NCI-H1048 (cell line): ENCODE measurements around the gene KHK.

Experiments used
- DNase-seq: peaks from one replicate; lab custom pipeline; 2025; lab: John Stamatoyannopoulos, UW

Gene KHK

DNA sequence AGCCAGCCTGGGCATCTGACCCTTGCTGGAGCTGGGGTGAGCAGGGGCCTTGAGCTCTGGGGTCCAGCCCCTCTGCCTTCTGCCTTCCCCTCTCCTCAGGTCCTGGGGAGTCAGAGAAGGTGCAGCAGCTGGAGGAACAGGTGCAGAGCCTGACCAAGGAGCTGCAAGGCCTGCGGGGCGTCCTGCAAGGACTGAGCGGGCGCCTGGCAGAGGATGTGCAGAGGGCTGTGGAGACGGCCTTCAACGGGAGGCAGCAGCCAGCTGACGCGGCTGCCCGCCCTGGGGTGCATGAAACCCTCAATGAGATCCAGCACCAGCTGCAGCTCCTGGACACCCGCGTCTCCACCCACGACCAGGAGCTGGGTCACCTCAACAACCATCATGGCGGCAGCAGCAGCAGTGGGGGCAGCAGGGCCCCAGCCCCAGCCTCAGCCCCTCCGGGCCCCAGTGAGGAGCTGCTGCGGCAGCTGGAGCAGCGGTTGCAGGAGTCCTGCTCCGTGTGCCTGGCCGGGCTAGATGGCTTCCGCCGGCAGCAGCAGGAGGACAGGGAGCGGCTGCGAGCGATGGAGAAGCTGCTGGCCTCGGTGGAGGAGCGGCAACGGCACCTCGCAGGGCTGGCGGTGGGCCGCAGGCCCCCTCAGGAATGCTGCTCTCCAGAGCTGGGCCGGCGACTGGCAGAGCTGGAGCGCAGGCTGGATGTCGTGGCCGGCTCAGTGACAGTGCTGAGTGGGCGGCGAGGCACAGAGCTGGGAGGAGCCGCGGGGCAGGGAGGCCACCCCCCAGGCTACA, 4.4 kb upstream of the KHK start:
- DNase-seq: no peak

DNA sequence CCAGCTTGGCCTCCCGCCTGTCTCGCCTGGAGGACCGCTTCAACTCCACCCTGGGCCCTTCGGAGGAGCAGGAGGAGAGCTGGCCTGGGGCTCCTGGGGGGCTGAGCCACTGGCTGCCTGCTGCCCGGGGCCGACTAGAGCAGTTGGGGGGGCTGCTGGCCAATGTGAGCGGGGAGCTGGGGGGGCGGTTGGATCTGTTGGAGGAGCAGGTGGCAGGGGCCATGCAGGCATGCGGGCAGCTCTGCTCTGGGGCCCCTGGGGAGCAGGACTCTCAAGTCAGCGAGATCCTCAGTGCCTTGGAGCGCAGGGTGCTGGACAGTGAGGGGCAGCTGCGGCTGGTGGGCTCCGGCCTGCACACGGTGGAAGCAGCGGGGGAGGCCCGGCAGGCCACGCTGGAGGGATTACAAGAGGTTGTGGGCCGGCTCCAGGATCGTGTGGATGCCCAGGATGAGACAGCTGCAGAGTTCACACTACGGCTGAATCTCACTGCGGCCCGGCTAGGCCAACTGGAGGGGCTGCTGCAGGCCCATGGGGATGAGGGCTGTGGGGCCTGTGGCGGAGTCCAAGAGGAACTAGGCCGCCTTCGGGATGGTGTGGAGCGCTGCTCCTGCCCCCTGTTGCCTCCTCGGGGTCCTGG, 3.7 kb upstream of the KHK start:
- no peak for DNase-seq

DNA sequence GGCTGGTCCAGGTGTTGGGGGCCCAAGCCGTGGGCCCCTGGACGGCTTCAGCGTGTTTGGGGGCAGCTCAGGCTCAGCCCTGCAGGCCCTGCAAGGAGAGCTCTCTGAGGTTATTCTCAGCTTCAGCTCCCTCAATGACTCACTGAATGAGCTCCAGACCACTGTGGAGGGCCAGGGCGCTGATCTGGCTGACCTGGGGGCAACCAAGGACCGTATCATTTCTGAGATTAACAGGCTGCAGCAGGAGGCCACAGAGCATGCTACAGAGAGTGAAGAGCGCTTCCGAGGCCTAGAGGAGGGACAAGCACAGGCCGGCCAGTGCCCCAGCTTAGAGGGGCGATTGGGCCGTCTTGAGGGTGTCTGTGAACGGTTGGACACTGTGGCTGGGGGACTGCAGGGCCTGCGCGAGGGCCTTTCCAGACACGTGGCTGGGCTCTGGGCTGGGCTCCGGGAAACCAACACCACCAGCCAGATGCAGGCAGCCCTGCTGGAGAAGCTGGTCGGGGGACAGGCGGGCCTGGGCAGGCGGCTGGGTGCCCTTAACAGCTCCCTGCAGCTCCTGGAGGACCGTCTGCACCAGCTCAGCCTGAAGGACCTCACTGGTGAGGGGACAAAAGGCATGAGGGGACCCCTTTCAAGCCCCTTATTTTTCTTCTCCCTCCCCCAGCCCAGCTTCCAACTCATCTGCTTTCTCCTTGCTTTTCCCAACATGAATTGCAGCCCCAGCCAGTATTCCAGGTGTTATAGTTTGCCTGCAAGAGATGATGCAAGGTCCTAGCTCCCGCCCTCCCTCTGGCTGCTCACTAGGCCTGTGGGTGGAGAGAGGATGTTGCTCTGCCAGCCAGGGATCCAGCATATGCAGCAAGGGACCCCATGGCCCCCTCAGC, 2.9 kb upstream of the KHK start:
- no peak for DNase-seq

DNA sequence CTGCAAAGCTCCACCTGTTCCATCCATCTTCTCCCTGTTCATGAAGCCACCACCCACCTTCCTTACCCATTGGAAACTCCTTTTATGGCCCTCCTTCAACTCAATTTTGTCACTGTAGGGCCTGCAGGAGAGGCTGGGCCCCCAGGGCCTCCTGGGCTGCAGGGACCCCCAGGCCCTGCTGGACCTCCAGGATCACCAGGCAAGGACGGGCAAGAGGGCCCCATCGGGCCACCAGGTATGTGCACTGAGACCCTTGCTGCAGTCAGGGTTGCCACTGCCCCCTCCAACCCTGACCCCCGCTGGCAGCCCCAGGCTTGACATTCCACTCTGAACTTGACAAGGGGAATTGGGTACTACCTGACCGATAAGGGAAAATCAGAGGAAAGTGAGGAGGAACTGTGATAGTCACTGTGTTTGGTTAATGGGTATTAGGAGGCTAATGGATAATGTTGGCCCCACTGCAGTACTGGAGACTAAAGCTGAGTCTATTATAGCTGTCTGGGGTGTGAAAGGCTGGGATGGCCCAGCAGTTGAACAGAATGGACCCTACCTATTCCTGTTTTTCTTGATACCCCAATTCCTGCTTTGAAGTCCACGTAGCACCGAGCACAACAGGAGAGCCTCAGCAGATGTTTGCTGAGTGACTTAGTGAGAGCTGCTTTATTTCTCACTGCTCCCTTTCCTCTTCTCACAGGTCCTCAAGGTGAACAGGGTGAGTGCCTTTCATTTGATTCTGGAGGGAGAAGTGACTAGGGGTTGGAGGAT, 2.1 kb upstream of the KHK start:
- no peak for DNase-seq

DNA sequence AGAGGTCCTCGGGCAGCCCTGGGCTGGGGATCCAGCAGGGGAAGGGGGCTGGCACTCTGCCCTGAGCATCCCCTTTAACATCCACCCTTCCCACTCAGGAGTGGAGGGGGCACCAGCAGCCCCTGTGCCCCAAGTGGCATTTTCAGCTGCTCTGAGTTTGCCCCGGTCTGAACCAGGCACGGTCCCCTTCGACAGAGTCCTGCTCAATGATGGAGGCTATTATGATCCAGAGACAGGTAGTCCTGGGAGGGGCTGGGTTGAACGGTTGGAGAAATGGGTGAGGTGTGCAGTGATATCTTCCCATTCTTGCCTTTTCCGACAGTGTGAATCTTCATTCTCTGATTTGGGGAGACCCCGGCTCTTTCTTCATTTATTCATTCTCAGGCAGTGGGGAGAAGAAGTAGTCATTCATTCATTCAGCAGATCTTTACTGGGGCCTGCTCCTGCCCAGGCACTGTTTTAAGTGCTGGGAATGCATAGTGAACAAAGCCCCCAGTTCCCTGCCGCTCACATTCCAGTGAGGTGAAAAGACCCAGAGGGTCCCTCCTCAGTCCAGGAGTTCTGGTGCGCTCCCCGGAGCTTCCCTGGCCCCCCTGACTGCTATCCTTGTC, 1.4 kb upstream of the KHK start:
- DNase-seq: no peak

DNA sequence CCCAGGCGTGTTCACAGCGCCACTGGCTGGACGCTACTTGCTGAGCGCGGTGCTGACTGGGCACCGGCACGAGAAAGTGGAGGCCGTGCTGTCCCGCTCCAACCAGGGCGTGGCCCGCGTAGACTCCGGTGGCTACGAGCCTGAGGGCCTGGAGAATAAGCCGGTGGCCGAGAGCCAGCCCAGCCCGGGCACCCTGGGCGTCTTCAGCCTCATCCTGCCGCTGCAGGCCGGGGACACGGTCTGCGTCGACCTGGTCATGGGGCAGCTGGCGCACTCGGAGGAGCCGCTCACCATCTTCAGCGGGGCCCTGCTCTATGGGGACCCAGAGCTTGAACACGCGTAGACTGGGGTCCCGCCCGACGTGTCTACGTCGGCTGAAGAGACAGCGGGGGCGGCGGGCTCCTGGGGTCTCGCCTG, 891 bp upstream of the KHK start:
- no peak for DNase-seq

DNA sequence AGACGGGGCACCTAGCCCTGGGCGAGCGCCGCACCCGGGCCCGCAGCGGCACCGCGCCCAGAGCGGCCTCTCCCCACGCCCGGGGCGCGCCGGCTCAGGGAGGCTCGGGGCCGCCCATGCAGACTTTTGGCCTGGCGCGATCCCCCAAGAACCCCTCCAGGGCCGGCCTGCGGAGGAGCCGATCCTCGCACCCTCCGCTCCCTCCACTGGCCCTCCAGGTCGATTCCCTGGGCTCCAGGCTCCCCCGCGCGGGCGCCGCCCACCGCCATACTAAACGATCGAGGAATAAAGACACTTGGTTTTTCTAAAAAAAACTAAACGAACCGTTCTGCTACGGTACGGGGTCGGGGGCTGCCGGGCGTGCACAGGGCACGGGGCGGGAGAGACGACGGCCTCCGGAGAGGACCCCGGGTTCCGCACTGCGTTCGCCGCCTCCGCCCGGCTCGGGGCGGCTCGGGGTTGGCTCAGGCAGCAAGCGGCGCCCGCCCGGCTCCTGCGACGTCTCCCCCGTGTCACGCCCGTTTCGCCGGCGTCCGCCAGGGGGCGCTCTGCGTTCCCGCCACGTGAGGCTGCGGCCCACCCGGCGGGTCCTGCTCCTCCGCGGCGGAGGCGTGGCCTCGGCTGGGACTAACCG, 365 bp upstream of the KHK start:
- DNase-seq: peak; percentile 74

DNA sequence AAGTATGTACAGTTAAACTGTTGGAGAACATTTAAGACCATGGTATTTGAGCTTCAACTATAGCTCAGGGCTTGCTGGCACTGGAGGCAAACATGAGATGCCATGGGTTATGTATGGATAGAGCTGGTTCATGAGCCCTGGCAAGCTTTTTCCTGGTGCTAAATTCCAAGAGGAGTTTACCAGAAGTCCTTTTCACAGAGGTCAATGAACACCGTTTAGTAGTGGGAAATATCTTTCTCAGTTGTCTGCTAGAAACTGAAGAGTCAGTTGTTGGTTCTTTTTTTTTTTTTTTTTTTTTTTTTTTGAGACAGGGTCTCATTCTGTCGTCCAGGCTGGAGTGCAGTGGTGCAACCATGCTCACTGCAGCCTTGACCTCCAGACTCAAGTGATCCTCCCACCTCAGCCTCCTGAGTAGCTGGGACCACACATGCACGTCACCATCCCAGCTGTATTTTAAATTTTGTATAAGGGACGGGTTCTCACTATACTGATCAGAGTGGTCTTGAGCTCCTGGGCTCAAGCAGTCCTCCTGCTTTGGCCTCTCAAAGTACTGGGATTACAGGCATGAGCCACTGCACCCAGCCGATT, 1.3 kb downstream of the KHK start:
- DNase-seq: no peak

DNA sequence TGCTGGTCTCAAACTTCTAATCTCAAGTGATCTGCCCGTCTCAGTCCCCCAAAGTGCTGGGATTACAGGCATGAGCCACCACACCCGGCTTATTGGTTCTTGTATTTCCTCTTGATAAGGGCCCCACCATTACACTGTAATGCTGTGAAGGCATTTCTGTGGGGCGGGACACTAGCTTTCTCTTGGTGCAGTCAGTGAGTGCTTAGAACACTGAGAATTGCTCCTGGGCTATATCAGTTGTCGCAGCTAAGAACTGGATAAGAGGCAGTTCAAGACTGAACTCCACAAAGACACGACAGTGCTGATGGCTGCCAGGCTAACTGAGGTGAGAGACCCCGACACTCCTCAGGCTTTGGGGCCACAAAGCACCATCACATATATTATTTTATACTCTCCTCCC, 2.1 kb downstream of the KHK start:
- DNase-seq: no peak

DNA sequence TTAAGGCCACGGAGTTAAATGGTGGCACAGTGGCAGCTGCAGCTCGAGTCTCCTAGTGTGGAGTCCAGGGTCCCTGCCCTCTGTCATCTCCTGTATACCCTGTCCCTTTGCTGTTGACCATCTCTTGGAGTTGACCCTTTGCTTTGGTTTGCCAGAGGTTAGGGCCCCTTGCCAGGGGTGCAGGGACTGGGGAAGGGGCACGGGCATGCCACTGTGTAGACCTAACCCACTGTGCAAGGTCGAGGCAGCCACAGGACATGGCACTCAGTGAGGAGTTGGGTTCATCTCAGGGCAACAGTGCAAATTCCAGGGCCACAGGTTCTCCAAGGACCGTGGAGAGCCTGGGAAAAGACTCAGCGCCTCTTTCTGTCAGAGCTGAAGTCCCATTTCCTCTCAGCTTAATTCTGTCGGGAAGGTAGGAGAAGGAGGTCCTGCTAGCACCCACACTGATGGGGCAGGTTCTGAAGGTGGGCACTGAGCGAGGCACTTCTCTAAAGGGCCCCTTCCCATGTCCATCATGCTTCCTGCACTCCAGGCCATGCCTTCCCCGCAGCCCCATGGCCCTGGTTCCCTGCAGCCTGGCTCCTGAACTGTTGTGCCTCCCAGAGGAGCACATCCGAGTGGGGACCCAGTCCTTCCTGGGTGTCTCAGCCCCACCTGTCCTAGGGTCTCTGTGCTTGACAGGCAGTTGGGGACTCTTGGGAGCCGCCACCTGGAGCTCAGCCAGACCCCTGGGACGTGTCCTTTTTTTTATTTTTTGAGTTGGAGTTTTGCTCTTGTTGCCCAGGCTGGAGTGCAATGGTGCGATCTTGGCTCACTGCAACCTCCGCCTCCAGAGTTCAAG, 2.8 kb downstream of the KHK start:
- DNase-seq: no peak

DNA sequence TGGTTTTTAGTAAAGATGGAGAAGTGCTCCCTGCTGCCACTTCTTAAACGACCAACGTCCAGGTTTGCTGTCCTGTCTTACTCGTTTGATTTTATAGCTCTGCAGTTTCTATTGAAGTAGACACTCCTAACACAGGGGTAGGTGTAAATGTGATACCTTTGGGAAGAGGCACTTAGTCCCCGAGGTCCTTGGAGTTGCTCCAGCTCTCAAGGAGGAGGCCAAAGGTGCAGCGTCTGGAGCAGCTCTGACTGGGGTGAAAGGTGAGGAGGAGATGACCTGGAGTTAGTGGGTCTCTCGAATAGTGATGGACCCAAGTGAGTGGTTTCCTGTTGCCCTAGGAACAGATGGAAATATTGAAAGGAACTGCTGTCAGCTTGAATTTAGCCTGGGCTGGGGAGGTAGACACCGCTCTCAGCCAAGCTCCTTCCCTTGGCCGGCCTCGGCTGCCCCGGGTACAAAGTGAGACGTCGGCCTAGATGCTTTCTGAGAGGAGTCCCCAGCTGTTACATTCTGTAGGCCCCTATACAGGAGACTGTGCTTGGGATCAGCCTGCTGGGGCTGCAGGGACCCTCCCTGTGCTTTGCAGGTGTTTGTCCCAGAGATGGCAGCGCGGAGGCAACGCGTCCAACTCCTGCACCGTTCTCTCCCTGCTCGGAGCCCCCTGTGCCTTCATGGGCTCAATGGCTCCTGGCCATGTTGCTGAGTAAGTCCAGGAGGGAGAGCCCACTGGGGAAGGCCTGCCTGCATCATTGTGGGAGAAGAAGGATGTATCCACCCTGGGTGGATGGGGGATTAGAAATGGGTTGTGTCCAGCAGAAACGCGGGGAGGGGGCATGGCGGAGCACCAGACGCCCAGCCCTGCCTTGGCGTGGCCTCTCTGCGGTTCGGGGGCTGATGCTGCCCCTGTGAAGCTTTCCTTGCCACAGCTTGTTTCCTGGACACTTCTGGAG, 5.4 kb downstream of the KHK start:
- DNase-seq: no peak

DNA sequence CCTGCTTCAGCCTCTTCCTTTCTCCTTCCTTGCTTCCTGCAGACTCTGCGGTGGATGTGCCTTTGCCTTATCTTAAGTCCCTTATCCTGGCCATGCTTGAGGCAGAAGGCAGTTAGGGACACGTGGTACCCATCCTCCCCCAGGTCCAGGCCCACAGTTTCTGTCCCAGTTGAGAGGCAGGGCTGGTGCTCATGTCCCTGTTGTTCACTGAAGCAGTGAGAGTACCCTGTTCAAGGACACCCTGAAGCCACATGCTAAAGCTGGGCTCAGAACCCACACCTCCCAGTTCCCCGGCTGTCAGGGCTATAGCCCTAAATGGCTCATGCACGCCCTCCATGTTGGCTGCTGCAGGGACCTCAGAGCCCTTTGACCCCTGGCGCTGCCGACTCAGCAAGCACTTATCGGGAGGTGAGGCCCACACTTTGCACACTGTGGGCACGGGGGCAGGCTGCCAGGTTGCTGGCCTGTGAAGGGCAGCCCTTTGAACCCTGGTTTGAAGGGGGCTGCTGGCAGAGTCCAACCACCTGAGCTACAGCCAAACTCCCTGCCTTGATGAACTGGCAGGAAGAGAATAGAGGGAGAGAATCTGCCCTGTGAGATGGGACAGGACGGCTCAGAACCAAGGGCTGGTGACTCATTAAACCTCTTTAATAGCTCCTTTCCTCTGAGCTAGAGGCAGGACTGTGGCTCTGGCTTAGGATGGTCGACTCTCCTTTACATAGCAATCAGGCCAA, 6.3 kb downstream of the KHK start:
- DNase-seq: no peak

DNA sequence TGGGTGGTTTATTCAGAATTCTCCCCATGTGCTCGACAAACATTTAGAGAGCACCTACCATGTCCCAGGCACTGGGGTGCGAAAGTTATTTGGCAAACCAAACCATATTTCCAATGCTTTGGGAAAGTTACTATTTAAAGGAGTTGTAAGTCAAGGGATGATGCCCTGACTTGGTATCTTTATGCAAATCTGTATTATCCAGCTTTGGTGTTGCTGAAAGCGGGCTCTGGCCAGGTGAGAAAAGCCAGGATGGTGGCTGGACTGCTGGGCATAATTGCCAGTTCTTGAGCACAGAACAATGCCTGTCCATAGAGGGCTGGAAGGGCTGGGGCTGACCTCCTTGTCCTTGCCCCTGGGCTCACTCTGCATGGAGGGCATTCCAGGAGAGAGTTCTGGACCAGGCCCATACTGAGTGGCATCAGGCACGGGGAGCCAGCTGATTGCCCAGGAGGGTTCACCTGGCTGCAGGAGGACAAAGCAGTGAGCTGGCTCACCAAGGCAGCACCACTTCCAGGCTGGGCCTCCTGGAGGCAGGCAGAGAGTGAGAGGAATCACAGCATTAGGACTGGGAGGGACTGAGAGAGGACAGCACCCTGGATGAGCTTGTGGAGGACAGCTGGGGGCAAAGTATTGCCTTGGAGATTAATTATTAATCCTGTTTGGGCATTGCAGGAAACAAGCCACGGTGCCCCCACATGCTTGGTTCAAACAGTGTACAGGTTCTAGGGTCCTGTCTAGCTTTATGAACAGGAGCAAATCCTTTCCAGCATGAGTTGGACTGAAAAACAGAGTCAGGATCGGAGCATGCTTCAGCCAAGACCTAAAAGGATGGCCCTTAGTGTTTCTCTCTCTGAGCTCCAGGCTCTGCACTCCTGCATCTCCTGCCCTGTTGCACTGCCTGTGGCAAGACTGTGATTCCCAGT, 7.1 kb downstream of the KHK start:
- DNase-seq: no peak

DNA sequence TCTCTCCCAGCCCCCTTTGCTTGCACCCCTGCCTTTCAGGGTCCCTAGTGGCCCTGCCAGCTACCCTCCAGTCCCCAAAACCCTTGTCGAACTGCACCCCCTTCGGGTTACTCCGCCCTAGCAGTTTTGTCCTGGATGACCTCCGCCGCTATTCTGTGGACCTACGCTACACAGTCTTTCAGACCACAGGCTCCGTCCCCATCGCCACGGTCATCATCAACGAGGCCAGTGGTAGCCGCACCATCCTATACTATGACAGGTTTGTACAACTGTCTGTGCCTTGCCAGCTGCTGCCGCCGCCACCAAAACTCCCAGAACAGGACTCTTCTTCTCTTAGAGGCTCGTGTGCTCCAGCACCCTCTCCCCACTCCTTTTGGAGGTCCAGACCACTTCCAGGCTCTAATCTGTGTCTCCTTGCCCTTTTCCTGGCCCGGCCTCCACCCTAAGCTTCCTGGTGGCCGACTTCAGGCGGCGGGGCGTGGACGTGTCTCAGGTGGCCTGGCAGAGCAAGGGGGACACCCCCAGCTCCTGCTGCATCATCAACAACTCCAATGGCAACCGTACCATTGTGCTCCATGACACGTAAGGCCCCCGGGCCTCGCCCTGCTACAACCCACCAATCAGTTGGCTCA, 7.9 kb downstream of the KHK start:
- DNase-seq: no peak

DNA sequence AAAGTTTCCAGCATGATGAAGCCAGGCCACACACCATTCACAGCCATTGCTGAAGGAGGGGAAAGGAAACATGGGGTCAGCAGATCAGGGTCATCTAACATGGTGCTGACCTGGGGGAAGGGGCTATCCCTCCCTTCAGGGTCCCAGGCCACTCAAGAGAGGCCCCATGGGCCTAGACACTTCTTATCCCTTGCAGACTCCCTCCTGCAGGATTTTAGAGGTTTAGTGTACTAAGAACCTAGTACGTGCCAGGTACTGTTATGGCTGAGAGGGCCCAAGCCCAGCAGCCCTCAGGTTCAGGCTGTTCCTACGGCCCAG, 8.8 kb downstream of the KHK start:
- DNase-seq: no peak
